ENCODE results near the gene ATP5PO.
A peak's percentile ranks its signal among the peaks of the same experiment; 100 is the strongest.
"Not testable (repeated sequence)": the region's sequence is repeated elsewhere in the genome, so short reads cannot be mapped to it uniquely, and the experiment has no call there.

The ATP5PO gene

DNA sequence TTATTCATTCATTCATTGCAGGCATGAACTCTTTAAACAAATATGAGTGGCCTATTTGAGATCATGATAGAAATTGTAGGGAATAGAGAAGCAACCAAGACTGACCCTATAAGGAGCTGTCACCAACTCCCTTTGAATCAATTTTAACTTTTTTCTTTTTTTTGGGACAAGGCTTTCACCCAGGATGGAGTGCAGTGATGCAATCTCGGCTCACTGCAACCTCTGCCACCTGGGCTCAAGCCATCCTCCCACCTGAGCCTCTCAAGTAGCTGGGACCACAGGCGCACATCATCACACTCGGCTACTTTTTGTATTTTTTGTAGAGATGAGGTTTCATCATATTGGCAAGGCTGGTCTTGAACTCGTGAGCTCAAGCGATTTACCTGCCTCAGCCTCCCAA is 17.1 kb upstream of the ATP5PO start:
- H3K9me3 Mint-ChIP-seq: no peaks in the 10 kb centered on the region
- H3K36me3 Mint-ChIP-seq: no peaks in the 10 kb centered on the region
- ATAC-seq (ENCODE audit: low read depth) (no peak), DNase-seq (ENCODE audit: low spot score in 2 of 2) (no peak)
- peaks cover 7% of the 10 kb centered on the region for H3K4me1 Mint-ChIP-seq
- peak overlapping the region; percentile 95 for H3K4me3 Mint-ChIP-seq
- no peak overlapping the region for H3K27ac Mint-ChIP-seq
- H3K27me3 Mint-ChIP-seq: no peaks in the 10 kb centered on the region

GRCh38 chr21:33931799-33932390 is 16.3 kb upstream of the ATP5PO start:
- no peak for DNase-seq (ENCODE audit: low spot score in 2 of 2)
- peak; percentile 48 for ATAC-seq (ENCODE audit: low read depth)
- Mint-ChIP-seq H3K27me3 (no peaks in the 10 kb centered on the region), H3K36me3 (no peaks in the 10 kb centered on the region), H3K4me1 (peaks cover 7% of the 10 kb centered on the region), H3K4me3 (peak overlapping the region; percentile 95), H3K27ac (peak overlapping the region; percentile 92), H3K9me3 (no peaks in the 10 kb centered on the region)

GRCh38 chr21:33931052-33931798 is 15.6 kb upstream of the ATP5PO start:
- H3K9me3 Mint-ChIP-seq; H3K27me3 Mint-ChIP-seq; H3K36me3 Mint-ChIP-seq; H3K4me1 Mint-ChIP-seq; DNase-seq (ENCODE audit: low spot score in 2 of 2): not testable (repeated sequence)
- peak; percentile 22 for ATAC-seq (ENCODE audit: low read depth)
- H3K27ac Mint-ChIP-seq: peak overlapping the region; percentile 92
- peak overlapping the region; percentile 95 for H3K4me3 Mint-ChIP-seq

DNA sequence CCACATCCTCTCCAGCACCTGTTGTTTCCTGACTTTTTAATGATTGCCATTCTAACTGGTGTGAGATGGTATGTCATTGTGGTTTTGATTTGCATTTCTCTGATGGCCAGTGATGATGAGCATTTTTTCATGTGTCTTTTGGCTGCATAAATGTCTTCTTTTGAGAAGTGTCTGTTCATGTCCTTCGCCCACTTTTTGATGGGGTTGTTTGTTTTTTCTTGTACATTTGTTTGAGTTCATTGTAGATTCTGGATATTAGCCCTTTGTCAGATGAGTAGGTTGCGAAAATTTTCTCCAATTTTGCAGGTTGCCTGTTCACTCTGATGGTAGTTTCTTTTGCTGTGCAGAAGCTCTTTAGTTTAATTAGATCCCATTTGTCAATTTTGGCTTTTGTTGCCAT is 10.6 kb upstream of the ATP5PO start:
- not testable (repeated sequence) for H3K27ac Mint-ChIP-seq; ATAC-seq (ENCODE audit: low read depth)

GRCh38 chr21:33924766-33925100 is 9.1 kb upstream of the ATP5PO start:
- DNase-seq (ENCODE audit: low spot score in 2 of 2) (no peak), ATAC-seq (ENCODE audit: low read depth) (no peak)
- Mint-ChIP-seq H3K27me3 (no peaks in the 10 kb centered on the region), H3K9me3 (no peaks in the 10 kb centered on the region), H3K27ac (no peak overlapping the region), H3K4me3 (no peak overlapping the region), H3K4me1 (peaks cover 3% of the 10 kb centered on the region), H3K36me3 (no peaks in the 10 kb centered on the region)

More for the DNA sequence above, 10.6 kb upstream of the ATP5PO start:
- not testable (repeated sequence) for H3K4me1 Mint-ChIP-seq; H3K36me3 Mint-ChIP-seq; DNase-seq (ENCODE audit: low spot score in 2 of 2); H3K4me3 Mint-ChIP-seq; H3K27me3 Mint-ChIP-seq; H3K9me3 Mint-ChIP-seq

DNA sequence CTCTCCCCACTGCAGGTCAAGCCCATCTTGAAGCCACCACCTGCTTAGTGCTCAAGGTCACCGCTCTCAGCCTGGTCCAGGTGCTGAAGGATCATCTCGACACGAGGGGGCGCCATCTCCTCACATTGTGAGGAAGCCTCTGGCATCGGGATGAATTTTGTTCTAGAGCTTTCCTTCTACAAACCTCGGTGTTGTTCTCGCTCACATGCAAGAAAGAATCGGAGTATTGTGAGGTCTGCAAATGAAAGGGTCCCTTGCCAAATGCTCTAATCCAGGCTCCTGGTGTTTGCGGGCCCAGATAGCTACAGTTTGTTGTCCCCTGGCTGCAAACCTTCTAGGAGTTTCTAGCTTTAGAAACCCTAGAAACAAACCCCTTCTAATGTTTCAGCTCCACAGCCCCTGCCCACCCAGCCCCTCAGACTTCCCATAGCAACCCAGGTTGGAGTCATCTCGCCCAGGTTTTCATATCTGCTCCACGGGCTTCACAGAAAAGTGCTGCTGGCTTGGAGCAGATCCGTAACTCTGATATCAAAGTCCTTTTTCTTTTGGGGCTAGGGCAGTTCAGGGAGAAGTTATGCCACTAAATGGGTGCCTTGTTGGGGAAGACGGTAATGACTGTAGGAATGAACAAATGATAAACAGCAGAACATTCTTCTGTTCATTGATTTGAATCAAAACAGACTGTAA is 8.6 kb upstream of the ATP5PO start:
- no peaks in the 10 kb centered on the region for H3K27me3 Mint-ChIP-seq
- peaks cover 3% of the 10 kb centered on the region for H3K4me1 Mint-ChIP-seq
- H3K36me3 Mint-ChIP-seq: no peaks in the 10 kb centered on the region
- H3K9me3 Mint-ChIP-seq: no peaks in the 10 kb centered on the region
- H3K27ac Mint-ChIP-seq: no peak overlapping the region
- H3K4me3 Mint-ChIP-seq: no peak overlapping the region
- DNase-seq (ENCODE audit: low spot score in 2 of 2) (peak; percentile 84 to 88), ATAC-seq (ENCODE audit: low read depth) (peak; percentile 99)

- ATAC-seq (ENCODE audit: low read depth): no peak
- Mint-ChIP-seq H3K4me3 (no peak overlapping the region), H3K4me1 (peaks cover 18% of the 10 kb centered on the region), H3K27ac (no peak overlapping the region), H3K27me3 (no peaks in the 10 kb centered on the region), H3K9me3 (no peaks in the 10 kb centered on the region), H3K36me3 (peaks cover 6% of the 10 kb centered on the region)
- no peak for DNase-seq (ENCODE audit: low spot score in 2 of 2)
These were observed 1.8 kb upstream of the ATP5PO start for GRCh38 chr21:33917421-33917820.

GRCh38 chr21:33916200-33916567 is 580 bp upstream of the ATP5PO start:
- Mint-ChIP-seq H3K27me3 (no peaks in the 10 kb centered on the region), H3K9me3 (no peaks in the 10 kb centered on the region), H3K36me3 (peaks cover 7% of the 10 kb centered on the region), H3K4me1 (peaks cover 18% of the 10 kb centered on the region), H3K4me3 (peak overlapping the region; percentile 100), H3K27ac (peak overlapping the region; percentile 99)
- no peak for DNase-seq (ENCODE audit: low spot score in 2 of 2)
- no peak for ATAC-seq (ENCODE audit: low read depth)

- H3K27me3 Mint-ChIP-seq: no peaks in the 10 kb centered on the region
- H3K36me3 Mint-ChIP-seq: peaks cover 18% of the 10 kb centered on the region
- no peak for DNase-seq (ENCODE audit: low spot score in 2 of 2)
These were observed 1.4 kb downstream of the ATP5PO start for GRCh38 chr21:33914188-33914587.

GRCh38 chr21:33909756-33910155 is 5.8 kb downstream of the ATP5PO start:
- ATAC-seq (ENCODE audit: low read depth) (no peak), DNase-seq (ENCODE audit: low spot score in 2 of 2) (no peak)
- Mint-ChIP-seq H3K36me3 (peaks cover 32% of the 10 kb centered on the region), H3K4me1 (peaks cover 12% of the 10 kb centered on the region), H3K27ac (no peak overlapping the region), H3K4me3 (no peak overlapping the region), H3K9me3 (no peaks in the 10 kb centered on the region), H3K27me3 (no peaks in the 10 kb centered on the region)

More at GRCh38 chr21:33914188-33914587, 1.4 kb downstream of the ATP5PO start:
- H3K9me3 Mint-ChIP-seq: no peaks in the 10 kb centered on the region
- H3K27ac Mint-ChIP-seq: peak overlapping the region; percentile 99
- peaks cover 23% of the 10 kb centered on the region for H3K4me1 Mint-ChIP-seq
- H3K4me3 Mint-ChIP-seq: peak overlapping the region; percentile 62
- no peak for ATAC-seq (ENCODE audit: low read depth)

GRCh38 chr21:33908760-33909159 is 6.8 kb downstream of the ATP5PO start:
- H3K4me1 Mint-ChIP-seq: peaks cover 9% of the 10 kb centered on the region

GRCh38 chr21:33904041-33904440 is 11.6 kb downstream of the ATP5PO start:
- Mint-ChIP-seq H3K27ac (no peak overlapping the region), H3K36me3 (peaks cover 36% of the 10 kb centered on the region), H3K4me3 (no peak overlapping the region), H3K9me3 (no peaks in the 10 kb centered on the region), H3K27me3 (no peaks in the 10 kb centered on the region), H3K4me1 (peaks cover 5% of the 10 kb centered on the region)
- DNase-seq (ENCODE audit: low spot score in 2 of 2): no peak
- no peak for ATAC-seq (ENCODE audit: low read depth)

More at GRCh38 chr21:33908760-33909159, 6.8 kb downstream of the ATP5PO start:
- DNase-seq (ENCODE audit: low spot score in 2 of 2) (no peak), ATAC-seq (ENCODE audit: low read depth) (no peak)
- Mint-ChIP-seq H3K27me3 (no peaks in the 10 kb centered on the region), H3K9me3 (no peaks in the 10 kb centered on the region), H3K27ac (no peak overlapping the region), H3K36me3 (peaks cover 34% of the 10 kb centered on the region), H3K4me3 (no peak overlapping the region)

GRCh38 chr21:33902349-33902748 is 13.3 kb downstream of the ATP5PO start:
- peaks cover 35% of the 10 kb centered on the region for H3K36me3 Mint-ChIP-seq
- no peak overlapping the region for H3K27ac Mint-ChIP-seq
- no peaks in the 10 kb centered on the region for H3K9me3 Mint-ChIP-seq
- H3K4me3 Mint-ChIP-seq: no peak overlapping the region
- ATAC-seq (ENCODE audit: low read depth) (no peak), DNase-seq (ENCODE audit: low spot score in 2 of 2) (no peak)
- peaks cover 5% of the 10 kb centered on the region for H3K4me1 Mint-ChIP-seq
- no peaks in the 10 kb centered on the region for H3K27me3 Mint-ChIP-seq

GRCh38 chr21:33901412-33902288 is 14.0 kb downstream of the ATP5PO start:
- ATAC-seq (ENCODE audit: low read depth) (no peak), DNase-seq (ENCODE audit: low spot score in 2 of 2) (no peak)
- no peak overlapping the region for H3K4me3 Mint-ChIP-seq
- no peaks in the 10 kb centered on the region for H3K9me3 Mint-ChIP-seq
- peaks cover 29% of the 10 kb centered on the region for H3K36me3 Mint-ChIP-seq
- H3K4me1 Mint-ChIP-seq: peaks cover 5% of the 10 kb centered on the region
- peak overlapping the region; percentile 38 for H3K27ac Mint-ChIP-seq
- peaks cover 2% of the 10 kb centered on the region for H3K27me3 Mint-ChIP-seq
